Measurements from ENCODE around the gene ZNHIT6. TPM values are rescaled to one million over a fixed set of nuclear protein-coding genes. Genes with fewer than 3 reads are reported as not detected.

Gene ZNHIT6
- total and polyA plus RNA-seq, 3 donors from 2014 or later = 10.1 to 14.5 (median 11.3) TPM

GRCh38 chr1:85638412-85638811 is 69.8 kb downstream of the ZNHIT6 start:
- TF ChIP-seq CTCF (IDR thresholded peaks at IDR 0.05) (no peak), POLR2A (IDR thresholded peaks at IDR 0.05) (no peak)

DNA sequence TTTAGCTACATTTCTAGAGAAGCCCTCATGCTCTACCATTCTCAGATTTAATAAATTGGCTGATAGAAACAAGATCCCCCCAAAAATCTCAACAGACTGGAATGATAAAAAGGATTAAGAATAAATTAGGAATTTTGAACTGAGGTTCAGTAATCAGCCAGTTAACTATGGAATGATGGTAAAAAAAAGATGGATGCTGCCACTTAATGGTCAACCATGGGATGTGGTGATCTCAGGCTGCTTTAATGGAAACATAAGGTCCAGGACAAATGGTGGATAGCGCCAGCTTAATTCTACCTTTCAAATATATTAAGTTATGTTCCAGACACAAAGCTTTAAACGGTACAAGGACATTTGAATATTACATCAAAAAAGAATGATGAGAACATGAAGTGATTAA is 77.7 kb downstream of the ZNHIT6 start:
- Histone ChIP-seq H3K36me3 (ENCODE audit: low read depth, missing control alignments) (no peaks in the 10 kb centered on the region), H3K4me3 (no peak overlapping the region), H3K9me3 (no peaks in the 10 kb centered on the region), H3K4me1 (no peaks in the 10 kb centered on the region), H3K27me3 (no peaks in the 10 kb centered on the region), H3K27ac (no peak overlapping the region)
- WGBS, 2 donors = 97 to 100% methylated on average over 2 of the region's 2 CpGs
- TF ChIP-seq POLR2A (IDR thresholded peaks at IDR 0.05) (no peak), CTCF (IDR thresholded peaks at IDR 0.05) (no peak)
- intact Hi-C loops (cut with DNase I; ENCODE audit: low total_unique reads) = no loop called here
- no peak for DNase-seq

More at GRCh38 chr1:85638412-85638811, 69.8 kb downstream of the ZNHIT6 start:
- no peaks in the 10 kb centered on the region for H3K36me3 ChIP-seq (ENCODE audit: low read depth, missing control alignments)
- no peak for DNase-seq
- H3K27ac ChIP-seq = no peak overlapping the region
- no peaks in the 10 kb centered on the region for H3K4me1 ChIP-seq
- 74 to 78% methylated on average over 1 of the region's 1 CpG for WGBS, 2 donors
- H3K9me3 ChIP-seq = no peaks in the 10 kb centered on the region
- H3K27me3 ChIP-seq = no peaks in the 10 kb centered on the region
- intact Hi-C loops (cut with DNase I; ENCODE audit: low total_unique reads) = no loop called here
- H3K4me3 ChIP-seq = no peak overlapping the region

- Histone ChIP-seq H3K36me3 (ENCODE audit: low read depth, missing control alignments) (no peaks in the 10 kb centered on the region), H3K4me1 (no peaks in the 10 kb centered on the region), H3K4me3 (no peak overlapping the region), H3K9me3 (no peaks in the 10 kb centered on the region), H3K27me3 (no peaks in the 10 kb centered on the region), H3K27ac (no peak overlapping the region)
- TF ChIP-seq POLR2A (IDR thresholded peaks at IDR 0.05) = no peak
- no peak for TF ChIP-seq CTCF (IDR thresholded peaks at IDR 0.05)
- WGBS, 2 donors = 56 to 79% methylated on average over 2 of the region's 2 CpGs
- intact Hi-C loops (cut with DNase I; ENCODE audit: low total_unique reads) = no loop called here
- DNase-seq = no peak
These were observed 78.7 kb downstream of the ZNHIT6 start for GRCh38 chr1:85629532-85629920.

DNA sequence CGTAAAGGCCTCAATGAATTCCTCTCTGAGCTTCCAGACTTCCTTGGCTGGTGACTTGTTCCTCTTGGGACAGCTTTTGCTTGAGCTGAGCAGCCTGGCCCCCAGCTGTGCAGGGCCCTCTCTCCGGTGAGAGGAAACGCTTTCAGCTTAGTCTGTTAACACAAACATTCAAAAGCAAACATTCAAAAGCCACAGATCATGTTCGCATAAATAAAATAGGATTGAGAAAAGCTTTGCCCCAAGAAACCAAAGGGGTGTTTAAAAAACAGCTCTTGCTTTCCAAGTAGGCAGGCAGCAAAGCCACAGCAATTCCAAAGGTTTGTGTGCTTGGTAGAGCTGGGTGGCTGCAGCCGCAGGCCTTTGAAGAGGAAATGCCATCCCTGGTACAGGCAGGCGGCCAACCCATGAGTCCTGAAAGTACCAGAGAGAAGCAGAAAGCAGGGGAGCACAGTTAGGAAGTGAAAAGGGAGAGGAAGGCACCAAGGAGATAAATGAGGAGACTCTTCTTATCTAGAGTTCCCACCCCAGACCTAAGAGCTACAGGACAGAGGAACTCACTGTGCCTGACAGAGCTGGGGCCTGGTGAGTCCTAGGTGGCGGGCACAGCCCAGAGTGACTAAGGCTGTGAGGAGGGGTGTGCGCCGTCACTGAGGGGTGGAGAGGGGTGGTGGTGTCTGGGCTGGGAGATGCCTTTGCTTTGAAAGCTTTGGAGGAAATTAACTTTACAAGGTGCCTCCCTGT is 79.3 kb downstream of the ZNHIT6 start:
- Histone ChIP-seq H3K36me3 (ENCODE audit: low read depth, missing control alignments) (no peaks in the 10 kb centered on the region), H3K27me3 (no peaks in the 10 kb centered on the region), H3K4me1 (no peaks in the 10 kb centered on the region), H3K4me3 (no peak overlapping the region), H3K9me3 (no peaks in the 10 kb centered on the region), H3K27ac (no peak overlapping the region)
- intact Hi-C loops (cut with DNase I; ENCODE audit: low total_unique reads) = no loop called here
- TF ChIP-seq CTCF (IDR thresholded peaks at IDR 0.05) (no peak), POLR2A (IDR thresholded peaks at IDR 0.05) (no peak)
- 74 to 80% methylated on average over 9 of the region's 9 CpGs for WGBS, 2 donors
- DNase-seq = no peak

- Histone ChIP-seq H3K9me3 (no peaks in the 10 kb centered on the region), H3K4me3 (no peak overlapping the region), H3K4me1 (no peaks in the 10 kb centered on the region), H3K36me3 (ENCODE audit: low read depth, missing control alignments) (no peaks in the 10 kb centered on the region), H3K27ac (no peak overlapping the region), H3K27me3 (no peaks in the 10 kb centered on the region)
- no peak for DNase-seq
- intact Hi-C loops (cut with DNase I; ENCODE audit: low total_unique reads) = no loop called here
- no peak for TF ChIP-seq CTCF (IDR thresholded peaks at IDR 0.05)
- TF ChIP-seq POLR2A (IDR thresholded peaks at IDR 0.05) = no peak
These were observed 81.4 kb downstream of the ZNHIT6 start for GRCh38 chr1:85626818-85627217.

All from testis (tissue), 3 donors.